ENCODE results near the gene SUFU.

DNA sequence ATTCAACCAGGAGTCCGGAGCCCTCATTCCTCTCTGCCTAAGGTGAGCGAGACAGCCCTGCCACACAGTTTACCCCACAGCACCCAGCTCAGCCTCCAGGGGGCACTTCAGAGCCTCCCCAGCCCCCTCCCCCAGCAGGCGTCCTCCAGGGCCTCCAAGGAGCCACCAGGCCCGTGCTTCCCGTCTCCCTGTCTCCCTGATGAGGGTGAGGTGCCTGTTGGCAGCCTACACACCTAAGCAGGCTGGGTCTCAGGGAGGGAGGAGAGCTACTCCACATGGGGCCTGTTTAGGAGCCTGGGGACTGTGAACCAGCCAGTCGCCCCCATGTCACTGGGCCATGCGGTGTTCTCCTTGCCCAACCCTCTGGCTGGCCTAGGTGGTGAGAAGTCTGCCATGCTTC, 111.6 kb downstream of the SUFU start:
- TF ChIP-seq POLR2AphosphoS5 (IDR thresholded peaks at IDR 0.05; ENCODE audit: low read depth, low read length): no peak
- no peak for TF ChIP-seq TAF1 (IDR thresholded peaks at IDR 0.05; ENCODE audit: low read depth, low read length)
- TF ChIP-seq SPI1 (IDR thresholded peaks at IDR 0.05; ENCODE audit: low read depth, low read length): no peak
- no peak for TF ChIP-seq POLR2A (IDR thresholded peaks at IDR 0.05; ENCODE audit: low read depth, low read length)
- TF ChIP-seq PAX5 (IDR thresholded peaks at IDR 0.05; ENCODE audit: insufficient read depth, low read length, severe bottlenecking): no peak
- TF ChIP-seq POU2F2 (IDR thresholded peaks at IDR 0.05; ENCODE audit: low read depth, low read length): no peak

Data from GM12891 (cell line).